Measurements from ENCODE around the gene RNASE13.

The RNASE13 gene

GRCh38 chr14:21043387-21043973 is 8.9 kb upstream of the RNASE13 start:
- no peak for TF ChIP-seq CTCF (IDR thresholded peaks at IDR 0.05)

DNA sequence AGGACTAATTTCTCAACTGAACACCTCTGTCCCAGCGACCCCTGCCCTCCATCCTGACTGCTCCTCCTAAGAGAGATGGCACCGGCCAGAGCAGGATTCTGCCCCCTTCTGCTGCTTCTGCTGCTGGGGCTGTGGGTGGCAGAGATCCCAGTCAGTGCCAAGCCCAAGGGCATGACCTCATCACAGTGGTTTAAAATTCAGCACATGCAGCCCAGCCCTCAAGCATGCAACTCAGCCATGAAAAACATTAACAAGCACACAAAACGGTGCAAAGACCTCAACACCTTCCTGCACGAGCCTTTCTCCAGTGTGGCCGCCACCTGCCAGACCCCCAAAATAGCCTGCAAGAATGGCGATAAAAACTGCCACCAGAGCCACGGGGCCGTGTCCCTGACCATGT is 8.3 kb upstream of the RNASE13 start:
- TF ChIP-seq CTCF (IDR thresholded peaks at IDR 0.05): no peak

- no peak for TF ChIP-seq CTCF (IDR thresholded peaks at IDR 0.05)
Measured at GRCh38 chr14:21041676-21042433, 7.2 kb upstream of the RNASE13 start, which contains the start of gene RNASE7. TSS of gene RNASE7 (plus strand) at chr14:21042362. CDS start at chr14:21042993, 631 bp downstream.

DNA sequence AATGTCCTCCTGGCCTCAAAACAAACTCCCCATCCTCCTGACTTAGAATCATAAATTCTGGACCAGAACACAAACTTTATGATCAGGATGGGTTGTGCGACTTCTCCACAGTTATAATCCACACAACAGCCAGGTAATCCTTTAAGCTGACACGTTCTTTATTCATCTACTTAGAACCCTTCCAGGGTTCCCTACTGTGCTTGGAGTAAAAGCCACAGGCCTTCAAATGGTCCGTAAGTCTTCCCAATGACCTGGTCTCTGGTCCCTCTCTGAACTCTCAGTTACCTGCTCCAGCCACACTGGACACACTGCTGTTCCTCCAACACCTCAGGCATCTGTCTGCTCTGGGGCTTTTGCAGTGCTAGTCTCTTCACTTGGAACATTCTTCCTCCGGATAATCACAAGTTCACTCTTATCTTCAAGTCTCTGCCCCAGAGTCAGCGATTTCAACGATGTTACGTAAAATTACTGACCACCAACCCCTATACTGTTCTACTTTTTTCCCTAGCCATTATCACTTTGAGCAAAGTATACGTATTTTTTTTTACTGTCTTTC is 5.8 kb upstream of the RNASE13 start:
- TF ChIP-seq CTCF (IDR thresholded peaks at IDR 0.05): no peak; the same call in 1 of the 2 replicates

DNA sequence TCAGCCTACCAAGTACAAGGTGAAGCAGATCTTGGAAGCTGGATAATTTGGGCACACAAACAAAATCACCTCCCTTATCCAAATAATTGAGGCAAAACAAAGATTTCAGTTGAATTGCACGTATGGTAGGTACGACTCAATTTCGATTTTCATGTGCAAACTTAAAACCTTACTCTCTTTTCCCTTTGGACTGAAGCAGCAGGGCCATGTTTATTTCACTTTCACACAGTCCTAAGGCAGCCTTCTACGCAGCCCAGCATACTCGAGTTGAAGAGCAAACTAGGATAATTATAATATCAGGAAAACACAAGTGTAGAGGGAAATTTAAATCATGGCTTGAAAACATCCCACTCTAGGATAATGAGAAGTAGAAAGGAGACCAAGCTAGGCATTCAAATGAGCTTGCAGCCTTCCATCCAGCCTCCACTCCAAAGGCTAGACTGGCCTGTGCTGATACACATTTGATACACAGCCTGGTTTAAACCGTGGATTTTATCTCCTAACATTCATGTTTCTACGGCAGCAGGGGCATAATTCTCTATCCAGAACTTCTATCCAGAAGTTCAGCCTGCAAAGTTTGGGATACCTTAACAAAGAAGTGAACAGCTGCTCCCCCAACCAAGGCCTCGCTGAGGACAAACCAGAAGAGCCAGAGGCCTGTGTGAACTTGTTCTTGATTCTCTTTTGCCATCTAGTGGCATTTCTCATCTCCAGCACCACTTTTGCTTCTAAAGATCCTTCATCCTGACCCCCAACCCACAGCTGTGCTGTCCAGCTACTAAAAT is 5.2 kb upstream of the RNASE13 start:
- peak; percentile 54 for TF ChIP-seq CTCF (IDR thresholded peaks at IDR 0.05)

DNA sequence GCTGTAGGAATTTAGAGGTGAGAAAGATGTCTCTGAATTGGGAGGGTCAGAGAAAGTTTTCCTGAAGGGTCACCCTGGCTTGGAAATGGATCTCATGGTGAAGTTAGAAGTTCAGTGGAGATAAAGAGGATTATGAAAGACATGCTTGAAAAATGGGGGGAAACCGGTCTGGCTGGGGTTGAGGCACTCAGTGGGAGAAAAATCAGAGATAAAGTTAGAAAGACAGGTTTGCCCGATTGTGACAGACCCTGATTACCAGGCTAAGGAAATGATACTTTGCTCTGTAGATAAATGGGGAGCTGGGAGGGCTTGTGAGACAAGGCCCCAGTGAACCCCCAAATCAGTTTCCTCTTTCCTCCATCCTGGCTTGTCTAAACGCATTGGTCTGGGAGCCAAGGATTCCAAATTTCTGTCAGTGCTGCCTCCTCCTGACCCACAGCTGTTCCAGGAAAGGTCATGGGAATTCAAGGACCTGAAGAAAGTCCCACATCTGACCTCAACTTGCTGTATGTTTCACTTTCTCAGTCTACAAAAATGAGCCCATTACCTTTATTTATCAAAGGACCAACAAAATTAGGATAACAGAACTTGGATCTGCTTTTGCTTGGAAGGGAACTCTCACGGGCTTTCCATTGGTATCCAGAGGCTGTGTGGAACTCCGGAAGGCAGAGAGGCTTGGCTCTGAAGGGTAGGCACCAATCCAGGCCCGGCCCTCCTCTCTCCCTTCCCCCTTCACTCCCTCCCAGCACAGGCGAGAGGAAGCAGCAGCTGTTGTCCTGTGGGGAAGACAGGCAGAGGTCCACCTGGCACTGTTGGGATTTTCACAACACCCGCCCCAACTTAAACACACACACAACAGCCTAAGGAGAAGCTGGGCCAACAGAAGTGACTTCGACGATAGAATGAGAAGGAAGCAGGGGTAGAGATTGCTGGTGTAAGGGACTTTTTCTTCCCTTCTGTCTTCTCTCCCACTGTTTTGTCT is 4.1 kb upstream of the RNASE13 start:
- no peak for TF ChIP-seq CTCF (IDR thresholded peaks at IDR 0.05)
